ENCODE measurements around the gene BBS12. TPM values are rescaled to one million over a fixed set of nuclear protein-coding genes. Genes with fewer than 3 reads are reported as not detected.

The BBS12 gene
- polyA plus RNA-seq, 1 of the 3 experiments (the other 2 are of a cell fraction), result 1.5 TPM

GRCh38 chr4:122747068-122747467 lies 14.6 kb downstream of the BBS12 start:
- CTCF ChIA-PET, result interaction anchor here (0.8 to 3.4 kb wide), 4 partner anchors 9 to 167 kb away, joined by 3 to 21 read pairs (median 3); no protein-coding TSS in a partner anchor
- POLR2A ChIA-PET, result no interaction called here
- Histone ChIP-seq H3F3A (replicated peaks; ENCODE audit: insufficient read depth) (peaks cover 11% of the 10 kb centered on the region), H3K27me3 (ENCODE audit: insufficient read depth) (no peaks in the 10 kb centered on the region), H3K9me3 (no peaks in the 10 kb centered on the region), H3K27ac (ENCODE audit: low read depth in 2 of 2, low read length in 1 of 2) (no peak overlapping the region), H3K4me2 (no peak overlapping the region), H2AFZ (ENCODE audit: low read depth) (no peak overlapping the region), H3K79me2 (ENCODE audit: insufficient read depth) (no peaks in the 10 kb centered on the region), H3K4me3 (ENCODE audit: low read depth in 2 of 2, low read length in 1 of 2) (no peak overlapping the region), H3K9me2 (no peaks in the 10 kb centered on the region), H3K4me1 (ENCODE audit: control insufficient read depth in 1 of 2, insufficient read depth in 2 of 2, low read depth in 1 of 2, low read length in 1 of 2) (peaks cover 8 to 12% of the 10 kb centered on the region in 2 experiments; a peak in 3 of 4 replicates), H3K36me3 (replicated peaks in 1 of 2; ENCODE audit: control insufficient read depth in 1 of 2, insufficient read depth in 2 of 2, low read length in 1 of 2) (peaks cover 0 to 8% of the 10 kb centered on the region in 2 experiments), H4K20me1 (ENCODE audit: insufficient read depth) (no peaks in the 10 kb centered on the region), H3K9ac (no peak overlapping the region)
- 45% methylated on average over 1 of the region's 1 CpG for WGBS (ENCODE audit: low lambda C conversion rate)
- TF ChIP-seq CTCF (IDR thresholded peaks at IDR 0.05), result no peak
- TF ChIP-seq RFX5 (IDR thresholded peaks at IDR 0.05; ENCODE audit: low read length), result no peak
- TF ChIP-seq TAF1 (IDR thresholded peaks at IDR 0.05; ENCODE audit: borderline replicate concordance, low read depth, low read length), result no peak
- TF ChIP-seq YY1 (IDR thresholded peaks at IDR 0.05; ENCODE audit: low read depth), result no peak
- TF ChIP-seq NRF1 (IDR thresholded peaks at IDR 0.05; ENCODE audit: low read depth, low read length), result no peak
- TF ChIP-seq EZH2phosphoT487 (IDR thresholded peaks at IDR 0.05; ENCODE audit: borderline replicate concordance, low read depth), result no peak
- TF ChIP-seq TCF12 (IDR thresholded peaks at IDR 0.05), result no peak
- DNase-seq, result no peak

DNA sequence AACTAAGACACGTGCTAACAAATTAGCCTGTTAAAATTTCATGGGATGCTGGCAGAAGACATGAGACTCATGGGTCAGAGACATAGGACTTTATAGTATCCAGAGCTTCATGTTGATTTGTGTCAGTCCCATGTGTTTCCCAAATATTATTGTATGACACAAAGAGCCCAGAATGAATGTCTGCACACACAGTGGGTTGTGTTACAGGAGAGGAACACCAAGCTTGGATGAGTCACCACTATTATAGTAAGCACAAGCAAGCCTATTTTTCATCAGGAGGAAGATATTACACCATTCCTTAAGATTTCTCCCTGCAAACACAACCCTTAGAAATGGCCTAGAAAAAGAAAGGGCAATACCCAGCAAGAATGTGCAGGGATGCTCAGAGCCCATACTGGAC lies 15.4 kb downstream of the BBS12 start:
- Histone ChIP-seq H3K79me2 (ENCODE audit: insufficient read depth) (no peaks in the 10 kb centered on the region), H3K4me3 (ENCODE audit: low read depth in 2 of 2, low read length in 1 of 2) (no peak overlapping the region), H3K9me3 (no peaks in the 10 kb centered on the region), H3K27ac (ENCODE audit: low read depth in 2 of 2, low read length in 1 of 2) (no peak overlapping the region), H3F3A (replicated peaks; ENCODE audit: insufficient read depth) (peaks cover 11% of the 10 kb centered on the region), H3K9me2 (no peaks in the 10 kb centered on the region), H3K9ac (no peak overlapping the region), H3K27me3 (ENCODE audit: insufficient read depth) (no peaks in the 10 kb centered on the region), H2AFZ (ENCODE audit: low read depth) (peak overlapping the region; percentile 1; the same call in 1 of the 2 replicates), H3K4me2 (no peak overlapping the region), H4K20me1 (ENCODE audit: insufficient read depth) (no peaks in the 10 kb centered on the region), H3K36me3 (replicated peaks in 1 of 2; ENCODE audit: control insufficient read depth in 1 of 2, insufficient read depth in 2 of 2, low read length in 1 of 2) (peaks cover 0 to under 1% of the 10 kb centered on the region in 2 experiments), H3K4me1 (ENCODE audit: control insufficient read depth in 1 of 2, insufficient read depth in 2 of 2, low read depth in 1 of 2, low read length in 1 of 2) (peaks cover 8% of the 10 kb centered on the region in 2 experiments; a peak in 3 of 4 replicates)
- no peak for DNase-seq
- ChIA-PET CTCF (interaction anchor here (3.4 kb wide), 1 partner anchor 10 kb away, joined by 21 read pairs; no protein-coding TSS in a partner anchor), POLR2A (no interaction called here)
- 94% methylated on average over 1 of the region's 1 CpG for WGBS (ENCODE audit: low lambda C conversion rate)
- TF ChIP-seq MXI1 (IDR thresholded peaks at IDR 0.05; ENCODE audit: low read depth, low read length), result no peak
- no peak for TF ChIP-seq FOXM1 (IDR thresholded peaks at IDR 0.05; ENCODE audit: low read depth)
- TF ChIP-seq CTCF (IDR thresholded peaks at IDR 0.05), result no peak
- TF ChIP-seq FOSL2 (IDR thresholded peaks at IDR 0.05; ENCODE audit: borderline replicate concordance, low read depth), result peak; percentile 56; the same call in 1 of the 2 replicates
- TF ChIP-seq SIN3A (IDR thresholded peaks at IDR 0.05; ENCODE audit: borderline replicate concordance, low read depth, low read length), result no peak
- no peak for TF ChIP-seq ZBTB33 (IDR thresholded peaks at IDR 0.05; ENCODE audit: borderline replicate concordance, low read depth)
